GM12878 (cell line): ENCODE results near the gene SREK1. TPM values are rescaled to one million over a fixed set of nuclear protein-coding genes. Genes with fewer than 3 reads are reported as not detected.

Experiments used
- BCL11A ChIP-seq: IDR thresholded peaks from 2 replicates; pipeline ENCODE4 v1.6.1; 2011; ENCODE audit warnings: low read depth, low read length
- CEBPB ChIP-seq, 2 experiments: fragments of 150-350 bp in 1 of 2; IDR thresholded peaks; 2 replicates each; pipeline ENCODE4 v1.6.1; 2012 to 2014; ENCODE audit warnings: low read depth in 2 of 2, low read length in 2 of 2, borderline replicate concordance in 1 of 2, inconsistent platforms in 1 of 2
- CREB1 ChIP-seq: IDR thresholded peaks from 2 replicates; pipeline ENCODE4 v1.6.1; 2012; ENCODE audit warnings: low read depth, mild to moderate bottlenecking, inconsistent platforms
- CREM ChIP-seq: IDR thresholded peaks from 2 replicates; pipeline ENCODE4 v1.6.1; 2014; ENCODE audit warnings: antibody characterized with exemption, low read depth
- DPF2 ChIP-seq: fragments of 450-650 bp; IDR thresholded peaks from 2 replicates; pipeline ENCODE4 v1.6.1; 2017; ENCODE audit warnings: mild to moderate bottlenecking
- EP300 ChIP-seq, 2 experiments: fragments of 150-350 bp in 1 of 2; IDR thresholded peaks; 2 replicates each; pipeline ENCODE4 v1.6.1; 2011 to 2012; ENCODE audit warnings: low read depth in 2 of 2, low read length in 2 of 2, borderline replicate concordance in 1 of 2, improper control_type of control experiment in 1 of 2, inconsistent platforms in 1 of 2; ENCODE audit not compliant: control insufficient read depth in 1 of 2
- JUNB ChIP-seq: IDR thresholded peaks from 2 replicates; pipeline ENCODE4 v1.6.1; 2016; ENCODE audit warnings: antibody characterized with exemption, mild to moderate bottlenecking
- KDM1A ChIP-seq: fragments of 200-600 bp; sonication (generic); IDR thresholded peaks from 2 replicates; pipeline ENCODE4 v1.6.1; 2016; ENCODE audit warnings: borderline replicate concordance
- LARP7 ChIP-seq: fragments of 450-650 bp; IDR thresholded peaks from 2 replicates; pipeline ENCODE4 v1.6.1; 2017; ENCODE audit warnings: mild to moderate bottlenecking
- NFXL1 ChIP-seq: fragments of 450-650 bp; IDR thresholded peaks from 2 replicates; pipeline ENCODE4 v1.6.1; 2017; ENCODE audit warnings: antibody characterized with exemption, mild to moderate bottlenecking, borderline replicate concordance
- PAX5 ChIP-seq: IDR thresholded peaks from 2 replicates; pipeline ENCODE4 v1.6.1; 2011; ENCODE audit warnings: low read depth, low read length, borderline replicate concordance
- RCOR1 ChIP-seq: conservative IDR thresholded peaks from 2 replicates; pipeline ENCODE4 v1.6.1; 2012; ENCODE audit warnings: low read depth, low read length, improper control_type of control experiment
- RUNX3 ChIP-seq: IDR thresholded peaks from 2 replicates; pipeline ENCODE4 v1.6.1; 2012; ENCODE audit warnings: low read length, inconsistent platforms
- SPI1 ChIP-seq: IDR thresholded peaks from 2 replicates; pipeline ENCODE4 v1.6.1; 2011; ENCODE audit warnings: low read depth, mild to moderate bottlenecking, low read length, moderate library complexity, borderline replicate concordance; ENCODE audit not compliant: insufficient read depth
- TCF7 ChIP-seq: IDR thresholded peaks from 2 replicates; pipeline ENCODE4 v1.6.1; 2014; ENCODE audit warnings: antibody characterized with exemption, borderline replicate concordance
- polyA plus RNA-seq, 11 experiments: library from polyadenylated mRNA; depleted of rRNA in 4 of 11; unstranded in 6 of 11; stranded (reverse) in 5 of 11; fragments of >200 nt; fragmentation: Nextera tagmentation in 4 of 11; fragmentation: Illumina TruSeq in 1 of 11; extraction: Ambion mirVana in 4 of 11; extraction: Trizol in 1 of 11; gene quantifications; 1 replicate in 1 of 11; 2 replicates in 10 of 11; pipeline versions ENCODE4 v1.2.1 to v1.2.3, GENCODE V29; 2011 to 2016; ENCODE audit warnings: inconsistent platforms in 2 of 11, missing spikeins in 2 of 11, low read depth in 1 of 11
- total RNA-seq, 4 experiments: library from RNA; depleted of rRNA in 3 of 4; stranded (reverse); fragments of >200 nt in 3 of 4; fragmentation: Illumina TruSeq in 1 of 4; extraction: Trizol in 1 of 4; gene quantifications; 2 replicates each; pipeline versions ENCODE4 v1.2.1 to v1.2.3, GENCODE V29; 2013 to 2021
- TF ChIP-seq, protein P1 (sequence below): IDR thresholded peaks from 2 replicates; pipeline ENCODE4 v1.6.1; 2012; ENCODE audit warnings: low read length, inconsistent platforms
- TF ChIP-seq, protein P2 (sequence below): fragments of 450-650 bp; IDR thresholded peaks from 2 replicates; pipeline ENCODE4 v1.6.1; 2017; ENCODE audit warnings: mild to moderate bottlenecking, low read depth, inconsistent platforms; ENCODE audit not compliant: poor library complexity, severe bottlenecking

The SREK1 gene
- total and polyA plus RNA-seq, 10 of the 15 experiments (the other 5 are each of a cell fraction or from before 2014, with no cell fraction given) = 30.7 to 100 (median 61.5) TPM

DNA sequence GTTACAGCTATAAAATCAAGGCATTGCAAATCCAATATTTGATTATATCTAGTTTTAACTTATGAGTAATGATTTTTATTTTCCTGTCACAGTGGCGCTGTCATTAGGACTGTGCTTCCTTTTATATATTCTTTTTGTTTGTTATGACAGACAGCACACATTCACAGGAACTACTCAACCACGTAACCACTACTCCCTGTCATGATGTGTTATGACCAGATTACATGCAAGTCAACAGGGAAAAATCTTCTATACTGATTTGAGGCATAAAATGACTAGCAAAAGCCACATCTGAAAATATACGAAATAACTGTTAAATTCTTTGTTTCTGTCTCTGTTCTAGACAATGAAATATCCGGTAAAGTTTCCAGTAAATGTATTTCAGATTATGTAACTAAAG is 25.4 kb downstream of the SREK1 start (continued):
- TF ChIP-seq CEBPB (IDR thresholded peaks at IDR 0.05; ENCODE audit: borderline replicate concordance in 1 of 2, low read depth in 2 of 2, low read length in 2 of 2) = no peak
- peak; percentile 76; the same call in 1 of the 2 replicates for TF ChIP-seq TCF7
- no peak for TF ChIP-seq RCOR1
- TF ChIP-seq BCL11A = no peak
- TF ChIP-seq SPI1 = no peak
- 0 out of 2 replicates have a peak, but pooled peaks have one; percentile 37 for TF ChIP-seq PAX5
- no peak for TF ChIP-seq DPF2
- TF ChIP-seq JUNB = peak; percentile 65
- no peak for TF ChIP-seq NFXL1
- 0 out of 2 replicates have a peak, but pooled peaks have one; percentile 23 for TF ChIP-seq CREB1
- TF ChIP-seq, protein P1, sequence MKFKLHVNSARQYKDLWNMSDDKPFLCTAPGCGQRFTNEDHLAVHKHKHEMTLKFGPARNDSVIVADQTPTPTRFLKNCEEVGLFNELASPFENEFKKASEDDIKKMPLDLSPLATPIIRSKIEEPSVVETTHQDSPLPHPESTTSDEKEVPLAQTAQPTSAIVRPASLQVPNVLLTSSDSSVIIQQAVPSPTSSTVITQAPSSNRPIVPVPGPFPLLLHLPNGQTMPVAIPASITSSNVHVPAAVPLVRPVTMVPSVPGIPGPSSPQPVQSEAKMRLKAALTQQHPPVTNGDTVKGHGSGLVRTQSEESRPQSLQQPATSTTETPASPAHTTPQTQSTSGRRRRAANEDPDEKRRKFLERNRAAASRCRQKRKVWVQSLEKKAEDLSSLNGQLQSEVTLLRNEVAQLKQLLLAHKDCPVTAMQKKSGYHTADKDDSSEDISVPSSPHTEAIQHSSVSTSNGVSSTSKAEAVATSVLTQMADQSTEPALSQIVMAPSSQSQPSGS = peak; percentile 47; the same call in 1 of the 2 replicates
- TF ChIP-seq, protein P2, sequence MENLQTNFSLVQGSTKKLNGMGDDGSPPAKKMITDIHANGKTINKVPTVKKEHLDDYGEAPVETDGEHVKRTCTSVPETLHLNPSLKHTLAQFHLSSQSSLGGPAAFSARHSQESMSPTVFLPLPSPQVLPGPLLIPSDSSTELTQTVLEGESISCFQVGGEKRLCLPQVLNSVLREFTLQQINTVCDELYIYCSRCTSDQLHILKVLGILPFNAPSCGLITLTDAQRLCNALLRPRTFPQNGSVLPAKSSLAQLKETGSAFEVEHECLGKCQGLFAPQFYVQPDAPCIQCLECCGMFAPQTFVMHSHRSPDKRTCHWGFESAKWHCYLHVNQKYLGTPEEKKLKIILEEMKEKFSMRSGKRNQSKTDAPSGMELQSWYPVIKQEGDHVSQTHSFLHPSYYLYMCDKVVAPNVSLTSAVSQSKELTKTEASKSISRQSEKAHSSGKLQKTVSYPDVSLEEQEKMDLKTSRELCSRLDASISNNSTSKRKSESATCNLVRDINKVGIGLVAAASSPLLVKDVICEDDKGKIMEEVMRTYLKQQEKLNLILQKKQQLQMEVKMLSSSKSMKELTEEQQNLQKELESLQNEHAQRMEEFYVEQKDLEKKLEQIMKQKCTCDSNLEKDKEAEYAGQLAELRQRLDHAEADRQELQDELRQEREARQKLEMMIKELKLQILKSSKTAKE = peak; percentile 64
- TF ChIP-seq KDM1A = no peak
- TF ChIP-seq CREM = peak; percentile 48; the same call in 1 of the 2 replicates
- peak; percentile 91 for TF ChIP-seq RUNX3
- TF ChIP-seq LARP7 = no peak
- TF ChIP-seq EP300 (IDR thresholded peaks at IDR 0.05; ENCODE audit: borderline replicate concordance in 1 of 2, control insufficient read depth in 1 of 2, low read depth in 2 of 2, low read length in 2 of 2) = no peak
- TF ChIP-seq, all 136 proteins: peak for 14
